ENCODE results near the gene TIE1.
"Not testable (repeated sequence)": the region's sequence is repeated elsewhere in the genome, so short reads cannot be mapped to it uniquely, and the experiment has no call there.

TIE1 gene

DNA sequence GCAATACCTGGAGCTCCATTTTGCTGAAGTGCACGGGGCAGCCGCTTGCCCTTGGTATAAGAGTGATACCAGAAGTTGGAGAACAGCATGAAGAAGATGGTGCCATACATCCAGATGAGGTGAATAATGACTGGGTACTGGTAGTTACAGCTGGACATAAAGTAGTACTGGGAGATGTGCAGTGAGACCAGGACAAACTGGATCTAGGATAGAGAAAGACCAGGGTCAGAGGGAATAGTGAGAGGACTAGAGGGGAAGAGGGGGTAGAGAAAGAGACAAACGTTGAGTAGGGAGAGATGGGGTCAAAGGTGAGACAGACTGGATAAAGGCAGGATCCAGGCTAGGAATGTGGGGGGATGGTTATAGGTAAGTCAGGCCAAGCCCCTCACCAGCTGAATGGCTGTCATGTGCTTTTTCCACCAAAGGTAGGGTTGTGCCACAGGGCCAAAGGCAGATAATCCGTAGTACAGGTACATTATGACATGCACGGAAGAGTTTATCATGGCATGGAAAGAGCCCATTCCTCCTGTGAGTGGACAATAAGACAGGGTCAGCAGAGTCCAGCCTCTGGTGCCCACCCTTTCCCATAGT, 63.2 kb downstream of the TIE1 start:
- DNase-seq = no peak

DNA sequence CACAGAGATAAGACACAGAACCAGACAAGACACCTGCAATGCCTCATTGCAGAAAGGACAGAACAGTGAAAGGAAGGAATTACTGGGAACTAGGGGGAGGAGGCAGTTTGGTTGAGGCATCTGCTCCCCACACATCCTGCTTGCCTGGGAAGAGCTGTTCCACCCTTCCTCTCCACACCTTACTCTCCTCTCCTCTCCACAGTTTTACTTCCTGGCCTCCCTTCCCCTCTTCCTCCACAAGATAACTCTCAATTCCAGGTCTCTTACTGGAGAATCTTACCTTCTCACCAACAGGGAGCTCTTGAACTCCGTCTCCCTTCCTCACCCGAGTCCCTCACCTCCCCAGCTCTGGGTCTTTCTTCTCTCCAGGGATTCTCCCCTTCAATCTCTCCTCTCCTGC, 64.9 kb downstream of the TIE1 start:
- no peak for DNase-seq

- no peak for DNase-seq
Measured at GRCh38 chr1:43366179-43366578, 65.4 kb downstream of the TIE1 start.

- DNase-seq = no peak
Measured at GRCh38 chr1:43366601-43367025, 65.8 kb downstream of the TIE1 start.

DNA sequence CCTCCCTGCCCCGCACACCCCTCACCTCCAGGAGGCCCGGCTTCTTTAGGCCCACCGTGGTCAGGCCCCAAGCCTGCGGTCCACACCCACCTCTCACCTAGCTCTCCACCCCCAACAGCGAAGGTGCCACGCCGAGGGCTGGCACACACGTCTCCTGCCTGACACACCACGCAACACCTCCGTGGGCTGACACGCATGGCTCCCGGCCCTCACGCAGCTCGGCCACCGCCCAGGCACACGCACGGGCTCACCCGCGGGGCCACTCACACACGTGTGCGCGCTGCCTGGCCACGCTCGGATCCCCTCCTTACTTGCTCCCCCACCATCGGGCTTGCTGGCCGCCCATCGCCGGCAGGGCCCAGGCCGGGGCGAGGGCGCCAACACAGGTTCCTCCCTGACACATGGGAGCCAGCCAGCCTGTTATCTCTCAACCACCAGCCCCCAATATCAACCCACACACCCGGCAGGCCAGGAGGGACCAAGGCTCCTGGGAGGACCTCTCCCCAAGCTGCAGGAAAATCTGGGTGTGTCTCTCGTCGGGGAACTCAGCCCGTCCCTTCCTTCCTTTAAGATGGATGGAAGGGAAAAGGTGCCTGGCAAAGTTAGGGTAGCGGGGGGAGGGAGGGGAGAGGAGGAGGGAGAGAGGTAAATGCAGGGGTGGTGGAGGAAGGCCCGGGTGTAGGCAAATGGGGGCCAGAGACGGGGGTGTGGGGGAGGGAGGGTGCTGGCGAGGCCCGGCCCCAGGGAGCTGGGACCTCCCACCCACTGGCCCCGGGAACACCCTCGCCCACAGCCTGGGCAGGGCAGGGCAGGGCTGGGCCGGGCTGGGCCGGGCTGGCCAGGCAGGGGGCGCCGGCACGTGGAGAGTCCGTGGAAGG, 66.5 kb downstream of the TIE1 start:
- no peak for DNase-seq

DNA sequence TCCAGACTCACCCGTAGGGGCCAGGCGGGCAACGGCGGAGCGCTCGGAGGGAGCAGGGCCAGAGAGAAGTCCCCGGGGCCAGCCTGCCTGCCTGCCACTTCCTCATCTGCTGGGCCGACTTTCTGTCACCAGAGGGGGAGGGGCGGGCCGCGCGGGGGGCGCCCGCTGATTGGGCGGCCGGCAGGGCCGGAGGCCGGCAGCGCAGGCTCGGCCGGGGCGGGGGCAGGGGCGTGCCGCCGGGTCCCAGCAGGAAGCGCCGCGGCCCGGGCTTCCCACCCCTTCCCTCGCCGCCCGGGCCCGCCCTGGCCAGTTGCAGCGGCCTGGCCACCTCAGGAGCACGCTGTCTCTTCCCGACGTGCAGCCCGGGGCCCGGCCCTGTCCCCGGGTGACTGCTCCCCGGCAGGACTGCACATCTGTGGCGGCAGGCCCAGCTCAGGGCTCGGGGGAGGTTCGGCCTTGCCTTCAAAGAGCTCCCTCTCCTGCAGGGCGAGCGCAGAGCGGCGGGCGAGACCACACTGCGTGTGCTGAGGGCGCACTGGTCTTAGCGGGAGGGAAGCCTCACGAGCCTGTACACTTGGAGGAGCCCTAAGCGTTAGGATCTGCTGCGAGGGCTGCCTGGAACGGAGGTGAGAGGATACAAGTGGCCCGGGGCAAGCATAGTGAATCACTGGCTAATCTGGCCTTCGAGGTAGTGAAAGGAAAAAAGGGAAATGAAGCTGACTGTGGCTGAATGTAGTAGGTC, 67.3 kb downstream of the TIE1 start, which contains the start of gene ELOVL1:
ELOVL1 (minus strand) TSS at position 108 of the 742 bp plus-strand sequence. CDS start 2,402 bp downstream, outside the sequence.
- DNase-seq = peak; percentile 85

DNA sequence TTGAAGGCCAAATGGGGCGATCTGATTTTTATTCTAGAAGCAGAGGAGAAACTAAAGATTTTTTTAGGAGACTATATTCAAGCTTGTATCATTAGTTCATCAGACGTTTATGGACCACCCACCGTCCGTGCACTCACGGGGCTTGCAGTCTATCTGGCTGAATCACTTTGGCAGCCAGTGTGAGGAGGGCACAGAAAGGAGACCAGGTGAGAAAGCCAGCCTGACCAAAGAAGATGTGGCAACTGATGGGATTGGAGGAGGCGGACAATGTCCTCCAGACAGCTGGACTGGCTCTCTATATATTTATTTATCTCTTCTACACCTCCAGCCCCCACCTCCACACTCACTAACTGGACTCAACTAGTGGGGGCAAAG, 67.9 kb downstream of the TIE1 start:
- no peak for DNase-seq

DNA sequence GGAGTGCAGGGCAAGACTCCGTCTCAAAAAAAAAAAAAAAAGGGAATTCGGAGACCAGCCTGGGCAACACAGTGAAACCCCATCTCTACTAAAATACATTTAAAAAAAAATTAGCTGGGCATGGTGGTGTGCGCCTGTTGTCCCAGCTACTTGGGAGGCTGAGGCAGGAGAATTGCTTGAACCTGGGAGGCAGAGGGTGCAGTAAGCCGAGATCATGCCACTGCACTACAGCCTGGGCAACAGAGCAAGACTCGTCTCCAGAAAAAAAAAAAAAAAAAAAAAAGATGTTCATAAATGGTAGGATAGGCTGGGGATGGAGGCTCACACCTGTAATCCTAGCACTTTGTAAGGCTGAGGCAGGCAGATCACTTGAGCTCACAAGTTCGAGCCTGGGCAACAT, 69.0 kb downstream of the TIE1 start:
- DNase-seq = not testable (repeated sequence)

DNA sequence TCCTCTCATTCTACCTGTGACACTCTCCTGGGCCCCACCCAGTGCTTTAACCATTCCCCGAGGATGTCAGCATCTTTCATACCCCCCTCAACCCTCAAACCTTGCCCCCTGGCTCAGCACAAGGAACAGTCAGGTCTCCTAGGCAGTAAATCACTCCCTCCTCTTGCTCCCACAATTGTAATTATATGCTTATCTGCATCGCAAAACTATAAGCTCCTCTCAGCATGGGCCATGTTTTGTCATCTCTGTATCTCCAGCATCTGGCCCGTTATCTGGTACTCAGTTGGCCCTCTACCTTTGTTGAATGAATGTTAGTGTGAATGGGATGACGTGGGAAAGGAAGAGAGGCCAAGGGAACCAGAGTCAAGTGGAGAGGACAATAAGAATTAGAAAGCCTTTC, 69.8 kb downstream of the TIE1 start:
- no peak for DNase-seq

GRCh38 chr1:43372172-43372571, 71.4 kb downstream of the TIE1 start:
- no peak for DNase-seq
